HG02588 (cell line): ENCODE results near the gene SPINT2.
"Not testable (repeated sequence)": the region's sequence is repeated elsewhere in the genome, so short reads cannot be mapped to it uniquely, and the experiment has no call there.

Experiments used
- ATAC-seq: cut with Tn5 transposase; IDR thresholded peaks from one replicate; pipeline ENCODE4 v1.9.1; 2021; ENCODE audit warnings: mild to moderate bottlenecking, moderate library complexity; ENCODE audit not compliant: unreplicated experiment

The SPINT2 gene

DNA sequence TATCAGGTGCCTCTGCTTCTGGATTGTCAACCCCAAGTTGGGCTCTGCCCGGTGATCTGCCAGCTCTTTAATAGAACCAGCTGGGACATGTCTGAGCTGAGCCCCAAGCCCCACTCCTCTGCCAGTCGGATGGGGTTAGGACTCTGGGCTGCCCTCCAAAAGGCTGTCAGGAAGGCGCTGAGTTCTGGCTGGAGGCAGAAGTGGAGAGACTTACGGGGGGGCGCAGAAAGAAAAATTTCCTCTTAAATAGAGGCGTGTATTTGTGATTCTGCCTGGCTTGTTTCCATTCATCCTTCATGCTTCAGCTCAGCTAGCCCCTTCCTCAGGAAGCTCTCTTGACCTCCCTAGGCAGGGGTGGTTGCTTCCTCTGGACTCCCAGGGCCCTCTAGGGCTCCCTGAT, 54.3 kb downstream of the SPINT2 start:
- ATAC-seq, result no peak

DNA sequence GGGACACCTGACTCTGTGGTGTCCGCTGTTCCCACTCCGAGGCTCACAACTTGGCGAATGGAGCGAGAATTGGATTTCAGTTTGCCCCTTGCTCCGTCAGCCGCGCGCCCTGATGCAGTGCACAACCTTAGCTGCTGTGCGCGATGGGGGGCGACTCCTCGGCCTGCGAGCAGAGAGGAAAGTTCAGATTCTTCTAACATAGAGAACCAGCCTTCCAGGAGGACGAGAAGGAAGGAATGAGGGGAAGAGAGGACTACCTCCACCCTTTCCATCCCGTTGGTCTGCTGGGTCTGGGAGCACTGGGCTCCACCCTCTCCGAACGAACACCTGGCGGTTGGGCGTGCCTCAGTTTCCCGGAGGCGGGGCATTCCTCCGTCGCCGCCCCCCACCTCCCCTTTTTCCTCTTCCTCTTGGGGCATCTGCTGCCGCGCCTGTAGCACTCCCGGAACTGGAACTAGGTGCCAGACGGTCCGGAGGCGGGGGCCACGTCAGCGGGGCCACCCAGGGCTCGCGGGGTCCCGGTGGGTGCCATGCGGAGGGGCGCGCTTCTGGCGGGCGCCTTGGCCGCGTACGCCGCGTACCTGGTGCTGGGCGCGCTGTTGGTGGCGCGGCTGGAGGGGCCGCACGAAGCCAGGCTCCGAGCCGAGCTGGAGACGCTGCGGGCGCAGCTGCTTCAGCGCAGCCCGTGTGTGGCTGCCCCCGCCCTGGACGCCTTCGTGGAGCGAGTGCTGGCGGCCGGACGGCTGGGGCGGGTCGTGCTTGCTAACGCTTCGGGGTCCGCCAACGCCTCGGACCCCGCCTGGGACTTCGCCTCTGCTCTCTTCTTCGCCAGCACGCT, 55.3 kb downstream of the SPINT2 start, which contains the start of gene KCNK6:
Gene KCNK6 (plus strand): TSS at position 425 of the 838 bp plus-strand sequence. CDS start 106 bp downstream, at position 531.
- no peak for ATAC-seq

DNA sequence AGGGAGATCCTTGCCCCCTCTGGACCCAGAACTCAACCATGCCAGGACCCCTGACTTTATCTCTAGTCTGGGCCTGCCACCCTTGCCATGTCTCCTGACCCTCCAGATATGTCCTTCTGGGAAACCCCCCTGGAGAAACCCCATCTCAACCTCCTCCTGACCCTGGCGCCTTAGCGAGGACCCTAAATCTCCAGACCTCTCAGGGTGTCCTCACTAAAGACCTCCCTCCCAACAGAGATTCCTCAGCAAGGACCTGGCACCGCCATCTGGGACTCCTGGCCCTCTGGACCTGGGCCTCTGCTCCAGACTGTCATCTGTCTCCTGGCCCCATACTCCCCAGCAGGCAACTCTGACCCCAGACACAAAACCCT, 56.6 kb downstream of the SPINT2 start:
- no peak for ATAC-seq

DNA sequence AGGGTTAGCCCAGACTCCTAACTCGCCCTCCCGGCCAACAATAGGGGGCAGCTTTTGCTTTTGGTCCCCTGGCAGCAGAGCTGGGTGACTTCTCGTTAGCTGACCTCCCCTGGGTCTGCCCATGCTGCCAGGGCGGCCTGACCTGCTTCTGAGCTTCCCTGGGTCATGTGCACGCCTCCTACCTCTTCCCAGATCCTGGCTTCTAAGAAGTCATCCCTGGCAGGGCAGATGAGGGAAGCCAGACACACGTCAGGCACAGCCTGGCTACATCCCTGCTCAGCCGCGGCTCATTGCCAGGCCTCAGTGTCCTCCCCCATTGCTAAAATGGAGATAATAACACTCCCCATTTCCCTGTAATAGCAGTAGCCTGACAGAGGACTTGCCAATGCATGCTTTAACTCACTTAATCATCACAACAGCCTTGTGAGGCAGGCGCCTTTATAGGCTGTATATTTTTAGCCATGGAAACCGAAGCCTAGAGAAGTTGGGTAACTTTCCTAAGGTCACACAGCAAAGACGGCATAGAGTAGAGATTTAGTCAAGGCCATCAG, 57.3 kb downstream of the SPINT2 start:
- no peak for ATAC-seq

DNA sequence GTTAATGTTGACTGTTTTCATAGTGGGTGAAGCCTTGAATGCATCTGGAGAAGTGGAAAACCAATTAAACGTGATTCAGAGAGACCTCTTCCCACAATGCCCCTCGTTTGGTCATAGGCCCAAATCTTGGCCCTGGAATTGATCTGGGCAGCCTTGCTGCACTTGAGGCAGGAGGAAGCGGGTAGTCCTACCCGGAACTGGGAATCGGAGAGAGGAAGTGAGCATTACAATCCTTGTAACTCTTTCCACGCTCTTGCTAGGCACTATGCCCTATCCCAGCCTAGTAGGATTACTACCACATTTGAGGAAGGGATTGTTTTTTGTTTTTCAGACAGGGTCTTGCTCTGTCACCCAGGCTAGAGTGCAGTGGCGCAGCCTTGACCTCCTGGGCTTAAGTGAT, 58.9 kb downstream of the SPINT2 start:
- no peak for ATAC-seq

DNA sequence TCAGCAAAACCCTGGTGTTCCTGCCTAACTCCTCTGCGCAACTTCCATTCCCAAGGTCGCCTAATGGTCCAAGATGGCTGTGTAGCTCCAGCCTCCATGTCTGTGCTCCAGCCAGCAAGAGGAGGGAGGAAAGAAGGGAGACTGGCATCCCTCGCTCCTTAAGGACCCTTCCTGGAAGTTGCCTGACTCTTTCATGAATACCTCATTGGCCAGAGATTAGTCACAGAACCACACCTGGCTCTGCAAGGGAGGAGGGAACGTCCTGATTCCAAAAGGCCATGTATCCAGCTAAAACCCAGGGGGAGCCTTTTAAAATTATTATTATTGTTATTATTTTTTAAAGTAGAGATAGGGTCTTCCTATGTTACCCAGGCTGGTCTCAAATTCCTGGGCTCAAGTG, 60.1 kb downstream of the SPINT2 start:
- no peak for ATAC-seq

DNA sequence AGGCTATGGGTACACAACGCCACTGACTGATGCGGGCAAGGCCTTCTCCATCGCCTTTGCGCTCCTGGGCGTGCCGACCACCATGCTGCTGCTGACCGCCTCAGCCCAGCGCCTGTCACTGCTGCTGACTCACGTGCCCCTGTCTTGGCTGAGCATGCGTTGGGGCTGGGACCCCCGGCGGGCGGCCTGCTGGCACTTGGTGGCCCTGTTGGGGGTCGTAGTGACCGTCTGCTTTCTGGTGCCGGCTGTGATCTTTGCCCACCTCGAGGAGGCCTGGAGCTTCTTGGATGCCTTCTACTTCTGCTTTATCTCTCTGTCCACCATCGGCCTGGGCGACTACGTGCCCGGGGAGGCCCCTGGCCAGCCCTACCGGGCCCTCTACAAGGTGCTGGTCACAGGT, 62.2 kb downstream of the SPINT2 start:
- ATAC-seq, result no peak

DNA sequence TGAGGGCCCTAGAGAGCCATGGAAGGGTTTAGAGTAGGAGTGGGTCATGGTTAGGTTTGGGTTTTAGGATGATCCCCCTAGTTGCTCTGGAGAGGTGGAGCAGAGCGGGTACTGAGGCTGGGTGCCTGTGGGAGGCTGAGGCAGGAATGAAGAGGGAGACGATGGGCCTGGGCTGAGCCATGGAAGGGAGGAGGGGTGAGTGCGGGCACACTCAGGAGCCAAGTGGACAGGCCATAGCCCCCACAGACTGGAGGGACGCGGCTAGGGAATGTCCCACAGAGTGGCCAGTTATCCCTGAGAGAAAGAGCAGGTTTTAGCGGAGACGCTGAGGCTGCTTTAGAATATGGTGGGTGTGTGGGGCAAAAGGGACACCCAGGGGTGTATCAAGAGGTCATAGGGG, 65.3 kb downstream of the SPINT2 start:
- ATAC-seq, result no peak

DNA sequence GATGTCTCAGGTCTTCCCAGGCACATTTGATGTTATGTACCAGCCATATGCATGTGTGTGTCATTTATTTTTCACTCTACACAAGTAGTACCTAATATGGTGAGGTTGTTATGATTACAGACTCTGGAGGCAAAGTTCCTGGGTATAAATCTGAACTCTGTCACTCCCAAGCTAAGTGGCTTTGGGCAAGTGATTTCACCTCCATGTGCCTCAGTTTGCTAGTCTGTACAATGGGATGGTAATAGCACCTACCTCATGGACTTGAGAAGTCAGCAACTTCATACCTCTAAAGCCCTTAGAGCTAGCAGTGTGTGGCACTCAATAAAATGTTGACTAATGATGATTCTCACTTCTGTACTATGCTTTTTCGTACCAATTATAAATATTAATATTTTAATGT, 67.4 kb downstream of the SPINT2 start:
- no peak for ATAC-seq

DNA sequence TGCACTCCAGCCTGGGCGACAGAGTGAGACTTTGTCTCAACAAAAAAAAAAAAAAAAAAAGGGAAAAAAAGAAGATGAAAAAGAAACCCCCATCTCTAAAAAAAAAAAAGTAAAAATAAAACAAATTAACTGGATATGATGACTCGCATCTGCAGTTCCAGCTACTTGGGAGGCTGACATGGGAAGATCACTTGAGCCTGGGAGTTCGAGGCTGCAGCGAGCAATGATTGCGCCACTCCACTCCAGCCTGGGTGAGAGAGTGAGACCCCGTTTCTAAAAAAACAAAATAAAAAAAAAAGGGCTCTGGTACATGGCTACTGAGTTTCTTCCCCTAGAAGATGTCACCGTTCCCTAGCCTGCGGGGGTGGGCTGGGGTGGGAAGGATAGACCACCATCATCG, 68.9 kb downstream of the SPINT2 start:
- no peak for ATAC-seq

DNA sequence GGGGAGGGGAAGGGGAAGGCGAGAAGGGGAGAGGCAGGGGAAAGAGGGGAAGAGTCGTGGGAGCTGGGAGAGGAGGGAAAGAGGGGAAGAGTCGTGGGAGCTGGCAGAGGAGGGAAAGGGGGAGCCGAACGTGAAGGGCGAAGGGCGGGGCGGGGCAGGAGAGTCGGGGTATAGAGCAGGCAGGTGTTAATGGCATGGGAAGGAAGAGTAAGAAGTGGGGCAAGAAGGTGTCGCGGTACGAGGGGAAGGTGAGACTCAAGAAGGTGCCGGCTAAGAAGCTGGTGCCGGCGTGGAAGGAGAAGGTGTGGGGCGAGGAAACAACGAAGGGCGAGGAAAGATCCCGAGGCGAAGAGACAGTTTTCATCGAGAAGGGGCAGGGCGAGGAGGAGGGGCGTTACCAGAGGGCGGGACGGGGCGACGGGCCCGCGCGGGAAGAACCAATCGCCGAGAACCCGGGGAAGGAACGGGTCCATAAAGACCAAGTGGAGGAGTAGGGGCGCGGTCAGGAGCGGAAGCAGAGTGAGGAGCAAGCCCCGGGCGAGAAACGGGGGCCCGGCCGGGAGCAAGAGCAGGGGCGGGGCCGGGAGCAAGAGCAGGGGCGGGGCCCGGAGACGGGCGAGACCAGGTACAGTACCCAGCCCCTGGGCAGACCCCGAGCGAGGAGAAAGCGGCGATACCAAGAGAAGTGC, 71.7 kb downstream of the SPINT2 start:
- peak; percentile 60 for ATAC-seq

DNA sequence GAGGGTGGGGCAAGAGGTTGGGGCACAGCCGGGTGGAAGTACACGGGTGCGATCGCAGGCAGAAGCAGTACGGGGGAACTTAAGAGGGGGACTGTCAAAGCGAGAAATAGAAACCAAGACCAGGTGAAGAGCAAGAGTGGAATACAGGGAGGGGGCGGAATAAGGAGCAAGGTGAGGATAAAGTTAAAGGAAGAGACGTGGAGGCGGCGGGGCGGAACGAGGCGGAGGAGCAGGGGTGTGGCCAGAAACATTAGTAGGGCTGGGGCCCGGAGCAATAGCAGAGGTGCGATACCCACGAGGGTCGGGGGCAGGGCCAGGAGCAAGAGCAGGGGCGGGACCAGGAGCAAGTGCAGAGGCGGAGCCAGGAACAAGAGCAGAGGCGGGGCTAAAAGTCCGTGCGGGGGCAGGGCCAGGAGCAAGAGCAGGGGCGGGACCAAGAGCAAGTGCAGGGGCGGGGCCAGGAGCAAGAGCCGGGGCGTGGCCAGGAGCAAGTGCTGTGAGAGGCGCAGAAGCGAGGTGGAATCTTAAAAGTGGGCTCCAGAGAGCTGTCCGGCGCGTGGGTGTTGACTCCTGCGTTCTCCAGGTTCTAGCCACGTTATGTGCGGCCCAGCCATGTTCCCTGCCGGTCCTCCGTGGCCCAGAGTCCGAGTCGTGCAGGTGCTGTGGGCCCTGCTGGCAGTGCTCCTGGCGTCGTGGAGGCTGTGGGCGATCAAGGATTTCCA, 72.4 kb downstream of the SPINT2 start:
- ATAC-seq, result peak; percentile 45

DNA sequence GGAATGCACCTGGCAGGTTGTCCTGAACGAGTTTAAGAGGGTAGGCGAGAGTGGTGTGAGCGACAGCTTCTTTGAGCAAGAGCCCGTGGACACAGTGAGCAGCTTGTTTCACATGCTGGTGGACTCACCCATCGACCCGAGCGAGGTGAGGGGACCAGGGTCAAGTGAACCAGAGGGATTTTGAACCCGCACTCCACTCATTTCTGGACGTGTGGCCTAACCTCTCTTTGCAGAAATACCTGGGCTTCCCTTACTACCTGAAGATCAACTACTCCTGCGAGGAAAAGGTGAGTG, 72.9 kb downstream of the SPINT2 start:
- no peak for ATAC-seq

DNA sequence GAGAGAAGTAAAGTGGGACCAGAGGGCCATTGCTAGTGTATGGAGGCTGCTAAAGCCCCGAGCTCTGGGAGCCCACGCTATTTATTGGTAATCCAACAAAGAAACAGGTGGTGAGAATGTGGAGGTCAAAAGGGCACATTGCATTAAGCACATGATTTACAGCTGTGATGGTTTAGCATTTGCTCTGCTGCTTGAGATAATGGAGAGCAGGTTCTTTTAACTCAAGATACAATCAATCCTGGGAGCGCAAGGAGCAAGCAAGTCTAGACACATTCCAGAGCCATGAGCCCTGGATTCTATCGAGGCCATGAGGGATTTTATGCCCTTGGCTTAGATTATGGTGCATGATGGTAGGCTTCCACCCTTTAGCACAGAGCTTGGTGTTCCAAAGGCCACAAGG, 74.6 kb downstream of the SPINT2 start:
- not testable (repeated sequence) for ATAC-seq

DNA sequence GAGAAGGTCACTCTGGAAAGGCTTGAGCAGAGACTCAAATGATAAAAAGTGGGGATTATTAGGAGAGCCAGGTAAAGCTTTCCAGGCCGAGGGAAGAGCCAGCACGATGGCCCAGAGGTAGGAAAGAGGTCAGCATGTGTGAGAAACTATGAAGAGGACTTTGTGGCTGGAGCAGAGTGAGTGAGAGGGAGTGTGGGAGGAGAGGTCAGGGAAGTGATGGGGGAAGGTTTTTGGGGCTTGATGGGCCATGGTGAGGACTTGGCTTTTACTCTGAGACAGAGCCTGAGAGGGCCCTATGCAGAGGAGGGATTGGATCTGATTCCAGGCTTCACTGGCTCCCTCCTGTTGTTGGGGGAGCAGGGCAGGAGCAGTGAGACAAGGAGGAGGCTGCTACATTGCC, 76.6 kb downstream of the SPINT2 start:
- no peak for ATAC-seq
